GM12801 (cell line): Measurements from ENCODE around the gene CAPN7.

Experiments
- CTCF ChIP-seq: IDR thresholded peaks from one replicate; pipeline ENCODE4 v1.5.1; 2011; ENCODE audit warnings: control low read depth; ENCODE audit not compliant: insufficient read length; ENCODE audit errors: extremely low read depth

Gene CAPN7

GRCh38 chr3:15288331-15289035, 82.4 kb downstream of the CAPN7 start:
- TF ChIP-seq CTCF, result no peak

DNA sequence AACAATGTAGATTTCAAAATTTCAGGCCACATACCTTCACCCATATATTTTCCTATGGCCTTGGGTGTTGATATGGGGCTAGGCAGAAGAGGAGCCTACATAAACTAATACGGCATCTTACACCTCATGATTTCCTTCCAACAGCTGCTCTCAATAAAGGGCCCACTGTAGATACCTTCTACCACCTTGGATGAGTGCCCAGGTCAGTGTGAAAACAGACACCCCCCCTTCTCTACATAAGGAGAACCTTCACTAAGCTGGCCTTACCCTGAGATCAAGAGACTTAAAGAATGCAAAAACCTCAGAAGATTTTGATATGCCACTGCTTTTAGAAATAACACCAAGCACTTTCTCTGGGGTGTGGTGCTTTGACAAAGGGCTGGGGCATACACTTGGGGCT, 83.6 kb downstream of the CAPN7 start:
- no peak for TF ChIP-seq CTCF

DNA sequence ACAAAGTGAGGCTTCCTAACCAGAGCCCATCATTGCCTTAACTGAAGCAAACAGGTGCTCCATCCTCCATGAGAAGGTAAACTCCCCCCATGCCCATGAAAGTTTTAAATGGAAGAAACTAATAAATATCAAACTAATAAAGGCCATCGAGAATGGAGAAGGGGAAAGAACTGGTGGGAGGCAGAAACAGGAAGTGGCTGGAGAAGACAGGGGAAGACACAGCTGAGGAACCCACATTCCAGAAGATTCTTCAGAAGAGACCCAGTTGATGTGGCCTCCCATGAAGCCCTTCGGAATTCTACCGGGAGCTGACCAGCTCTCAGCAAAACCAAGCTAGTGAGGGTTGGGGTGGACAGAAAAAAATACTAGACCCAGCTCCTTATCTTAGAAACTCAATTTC, 84.7 kb downstream of the CAPN7 start:
- TF ChIP-seq CTCF, result no peak

- TF ChIP-seq CTCF, result no peak
Observed at GRCh38 chr3:15291589-15292541, 85.8 kb downstream of the CAPN7 start.

- no peak for TF ChIP-seq CTCF
Observed at GRCh38 chr3:15292765-15293522, 86.9 kb downstream of the CAPN7 start.

DNA sequence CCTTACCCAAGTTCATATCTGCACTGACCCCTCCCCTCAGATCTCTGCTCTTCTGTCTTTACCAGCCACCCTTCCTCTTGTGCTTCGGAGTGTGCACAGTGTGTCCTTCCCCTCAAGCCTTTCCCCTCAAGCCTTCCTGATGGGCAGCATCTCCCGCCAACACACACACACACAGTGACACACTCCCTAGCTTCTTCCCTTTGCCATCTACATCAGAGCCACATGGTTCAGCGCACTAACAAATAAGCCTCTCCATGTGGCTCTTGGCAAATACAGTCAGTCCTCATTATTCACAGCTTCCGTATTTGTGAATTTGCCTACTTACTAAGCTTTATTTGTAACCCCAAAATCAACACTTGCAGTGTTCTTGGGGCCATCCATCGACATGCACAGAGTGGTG, 88.9 kb downstream of the CAPN7 start:
- no peak for TF ChIP-seq CTCF

DNA sequence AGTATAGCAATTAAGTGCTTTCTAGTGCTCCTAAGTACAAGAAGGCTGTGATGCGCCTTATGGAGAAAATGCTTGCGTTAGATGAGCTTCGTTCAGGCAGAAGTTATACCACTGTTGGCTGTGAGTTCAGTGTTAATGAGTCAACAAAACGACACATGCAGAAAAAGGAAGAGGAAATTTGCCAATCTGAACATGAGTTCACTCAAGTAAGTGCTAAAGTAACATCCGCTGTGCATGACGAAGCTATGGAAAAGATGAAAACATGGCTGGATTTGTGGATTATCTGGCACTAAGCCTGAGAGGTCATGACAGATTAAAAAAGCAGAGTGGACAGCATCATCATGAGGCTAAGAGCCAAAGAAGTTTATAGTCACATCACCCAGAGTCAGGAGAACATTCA, 89.5 kb downstream of the CAPN7 start:
- TF ChIP-seq CTCF, result no peak
